Endothelial cell of umbilical vein (primary cell): ENCODE data around the gene GPR137C. TPM values are rescaled to one million over a fixed set of nuclear protein-coding genes. Genes with fewer than 3 reads are reported as not detected.

ENCODE experiments used
- BruUV-seq: library from RNA; stranded (reverse); fragments of 400-500 nt; replicated peaks from 2 replicates; lab custom pipeline; 2021; lab: Mats Ljungman, UMichigan
- CTCF ChIA-PET: fragments of 300-600, 350-600 bp; sonication (Branson Sonifier 250); formaldehyde crosslinking; loops from one replicate; lab custom pipeline; 2021; ENCODE audit warnings: antibody characterized with exemption, inconsistent platforms; lab: Charles Lee
- POLR2A ChIA-PET: fragments of 300-600, 350-600 bp; sonication (Branson Sonifier 250); formaldehyde crosslinking; loops from one replicate; lab custom pipeline; 2021; ENCODE audit warnings: antibody characterized with exemption, inconsistent platforms; lab: Charles Lee
- DNase-seq: peaks from one replicate; pipeline ENCODE4 v3.0.0-alpha.2; 2011; ENCODE audit warnings: low read depth, low spot score
- FAIRE-seq: peaks from 2 replicates; lab custom pipeline; 2011; peaks lifted over from hg19 to GRCh38; lab: Jason Lieb, UNC
- H2AFZ ChIP-seq: 2 replicates; pipeline ENCODE4 v1.6.0; 2012; ENCODE audit warnings: low read depth, low read length, control low read depth, inconsistent platforms
- H3K27ac ChIP-seq: 2 replicates; pipeline ENCODE4 v1.5.1; 2011; ENCODE audit warnings: low read depth, mild to moderate bottlenecking, control low read depth, low read length, moderate library complexity; ENCODE audit not compliant: insufficient read depth
- H3K27me3 ChIP-seq, 2 experiments: 2 replicates each; pipeline versions ENCODE4 v1.6.0 to v1.6.1; 2011; ENCODE audit warnings: low read length in 2 of 2, mixed read lengths in 1 of 2; ENCODE audit not compliant: control insufficient read depth in 2 of 2, insufficient read depth in 2 of 2
- H3K36me3 ChIP-seq, 2 experiments: 2 replicates in 1 of 2; 3 replicates in 1 of 2; pipeline ENCODE4 v1.5.1; 2011; ENCODE audit warnings: low read length in 2 of 2, mild to moderate bottlenecking in 1 of 2, moderate library complexity in 1 of 2; ENCODE audit not compliant: control insufficient read depth in 2 of 2, insufficient read depth in 2 of 2; ENCODE audit errors: extremely low read depth in 1 of 2
- H3K4me1 ChIP-seq: 3 replicates; pipeline ENCODE4 v1.5.1; 2011; ENCODE audit warnings: mild to moderate bottlenecking, low read length; ENCODE audit not compliant: control insufficient read depth, insufficient read depth; ENCODE audit errors: extremely low read depth
- H3K4me2 ChIP-seq: 2 replicates; pipeline ENCODE4 v1.6.1; 2011; ENCODE audit warnings: low read length, control low read depth, mixed read lengths; ENCODE audit not compliant: insufficient read depth
- H3K4me3 ChIP-seq, 3 experiments: fragments of 200-600 bp in 1 of 3; sonication (generic), shearing (Covaris generic) in 1 of 3; replicated peaks in 1 of 3; 2 replicates each; pipeline ENCODE4 v1.5.1; 2011 to 2016; ENCODE audit warnings: control low read depth in 3 of 3, low read length in 3 of 3, mild to moderate bottlenecking in 2 of 3, inconsistent platforms in 1 of 3, low read depth in 1 of 3, moderate library complexity in 1 of 3; ENCODE audit not compliant: insufficient read depth in 1 of 3
- H3K79me2 ChIP-seq: 2 replicates; pipeline ENCODE4 v1.6.0; 2012; ENCODE audit warnings: low read length, inconsistent platforms; ENCODE audit not compliant: control insufficient read depth, insufficient read depth
- H3K9ac ChIP-seq: replicated peaks from 2 replicates; pipeline ENCODE3; 2011; ENCODE audit warnings: low read length, control low read depth; ENCODE audit not compliant: insufficient read depth; ENCODE audit errors: extremely low read depth
- H3K9me1 ChIP-seq: replicated peaks from 3 replicates; pipeline ENCODE4 v1.6.0; 2011; ENCODE audit warnings: mild to moderate bottlenecking, low read length; ENCODE audit not compliant: control insufficient read depth, insufficient read depth; ENCODE audit errors: extremely low read depth
- H3K9me3 ChIP-seq: replicated peaks from 2 replicates; pipeline ENCODE4 v1.5.1; 2012; ENCODE audit warnings: low read length, inconsistent platforms; ENCODE audit not compliant: control insufficient read depth, insufficient read depth
- H4K20me1 ChIP-seq: replicated peaks from 2 replicates; pipeline ENCODE3; 2011; ENCODE audit warnings: mild to moderate bottlenecking, low read length; ENCODE audit not compliant: control insufficient read depth, insufficient read depth; ENCODE audit errors: extremely low read depth
- CTCF ChIP-seq, 2 donors: IDR thresholded peaks; 1 replicate in 1 of 2; 2 replicates in 1 of 2; pipeline ENCODE4 v1.5.1; 2011; ENCODE audit warnings: low read length in 2 of 2, mild to moderate bottlenecking in 2 of 2, moderate library complexity in 2 of 2, control low read depth in 1 of 2, inconsistent platforms in 1 of 2, low read depth in 1 of 2; ENCODE audit not compliant: insufficient read depth in 1 of 2; ENCODE audit errors: extremely low read depth in 1 of 2
- EZH2 ChIP-seq: IDR thresholded peaks from 2 replicates; pipeline ENCODE4 v1.6.1; 2012; ENCODE audit warnings: borderline replicate concordance, low read depth, mild to moderate bottlenecking, moderate library complexity, low read length, inconsistent platforms; ENCODE audit not compliant: severe bottlenecking
- FOS ChIP-seq: IDR thresholded peaks from 2 replicates; pipeline ENCODE4 v1.6.1; 2011; ENCODE audit warnings: mild to moderate bottlenecking, low read length, moderate library complexity, borderline replicate concordance; ENCODE audit not compliant: insufficient read depth
- GATA2 ChIP-seq: IDR thresholded peaks from 2 replicates; pipeline ENCODE4 v1.7.0; 2011; ENCODE audit warnings: low read depth, mild to moderate bottlenecking, moderate library complexity, mixed read lengths, low read length; ENCODE audit not compliant: insufficient read length, insufficient read depth
- JUN ChIP-seq: IDR thresholded peaks from 2 replicates; pipeline ENCODE4 v1.6.1; 2011; ENCODE audit warnings: borderline replicate concordance, low read depth; ENCODE audit not compliant: insufficient read length, insufficient read depth
- MAX ChIP-seq: IDR thresholded peaks from 2 replicates; pipeline ENCODE4 v1.6.1; 2011; ENCODE audit not compliant: insufficient read depth, insufficient read length
- MYC ChIP-seq: IDR thresholded peaks from one replicate; pipeline ENCODE4 v1.6.1; 2011; ENCODE audit warnings: mild to moderate bottlenecking, low read depth, low read length
- POLR2A ChIP-seq: IDR thresholded peaks from 2 replicates; pipeline ENCODE4 v1.6.1; 2012; ENCODE audit warnings: low read depth, mild to moderate bottlenecking, control low read depth, low read length
- POLR2AphosphoS5 ChIP-seq: IDR thresholded peaks from 2 replicates; pipeline ENCODE4 v1.6.1; 2012; ENCODE audit warnings: low read depth, mild to moderate bottlenecking, control low read depth, low read length, moderate library complexity; ENCODE audit not compliant: insufficient read depth
- dilution Hi-C: fragments of 300-500 bp; cut with MboI; formaldehyde crosslinking; loops from one replicate; pipeline ENCODE4 v1.15.0; 2019; ENCODE audit warnings: low sequenced_read_pairs; ENCODE audit not compliant: extremely low pct_ligation_motif_present
- intact Hi-C: fragments of 100-400 bp; cut with micrococcal nuclease; formaldehyde crosslinking; loops from one replicate; pipeline ENCODE4 v1.10.0; 2022
- polyA plus RNA-seq, 4 experiments: library from polyadenylated mRNA; depleted of rRNA in 3 of 4; stranded (reverse) in 3 of 4; unstranded in 1 of 4; fragments of >200 nt; gene quantifications; 2 replicates each; pipeline versions ENCODE4 v1.2.1 to v1.2.3, GENCODE V29; 2011 to 2012; ENCODE audit warnings: missing spikeins in 1 of 4
- total RNA-seq: library from RNA; stranded (reverse); gene quantifications from 2 replicates; pipeline ENCODE4 v1.2.3, GENCODE V29; 2021

GPR137C gene
- total and polyA plus RNA-seq, 2 donors (not counting 3 experiments of a cell fraction or from before 2014, with no cell fraction given), result 1.5 to 5.7 TPM

DNA sequence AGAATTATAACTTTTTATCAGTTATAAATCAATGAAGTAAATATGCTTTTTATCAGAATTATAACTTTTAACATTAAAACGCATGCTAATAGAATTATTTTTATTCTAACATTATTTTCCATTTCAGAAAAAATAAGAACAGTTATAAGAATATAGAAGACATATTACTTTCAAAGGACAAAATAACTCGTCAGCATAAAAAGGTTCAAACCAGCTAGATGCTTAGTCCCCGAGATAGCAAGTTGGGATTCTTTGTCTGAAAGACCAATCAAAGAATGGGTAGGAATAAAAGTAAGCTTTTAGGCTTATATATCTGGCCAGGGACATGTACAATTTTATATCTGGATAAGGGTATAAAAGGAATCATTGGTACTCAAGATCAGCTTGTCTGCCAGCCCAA lies 66.0 kb downstream of the GPR137C start:
- Histone ChIP-seq H3K79me2 (no peaks in the 10 kb centered on the region), H3K4me3 (no peak overlapping the region), H4K20me1 (no peaks in the 10 kb centered on the region), H3K4me1 (no peaks in the 10 kb centered on the region), H3K27ac (no peak overlapping the region), H3K9me1 (no peaks in the 10 kb centered on the region), H3K9me3 (no peaks in the 10 kb centered on the region), H2AFZ (no peak overlapping the region), H3K36me3 (no peaks in the 10 kb centered on the region), H3K9ac (no peak overlapping the region), H3K4me2 (no peak overlapping the region), H3K27me3 (no peaks in the 10 kb centered on the region)
- ChIA-PET POLR2A (no interaction called here), CTCF (interaction anchor here (1.1 kb wide), 1 partner anchor 10 kb away, joined by 3 read pairs; no protein-coding TSS in a partner anchor)
- intact Hi-C loops (no loop called here), dilution Hi-C loops (no loop called here)
- TF ChIP-seq CTCF (IDR thresholded peaks at IDR 0.05; ENCODE audit: extremely low read depth in 1 of 2, insufficient read depth in 1 of 2, low read depth in 1 of 2, low read length in 2 of 2) (no peak), FOS (no peak), MYC (no peak), EZH2 (no peak)
- no peak for DNase-seq
- no TSS peak for BruUV-seq
- no peak for FAIRE-seq

DNA sequence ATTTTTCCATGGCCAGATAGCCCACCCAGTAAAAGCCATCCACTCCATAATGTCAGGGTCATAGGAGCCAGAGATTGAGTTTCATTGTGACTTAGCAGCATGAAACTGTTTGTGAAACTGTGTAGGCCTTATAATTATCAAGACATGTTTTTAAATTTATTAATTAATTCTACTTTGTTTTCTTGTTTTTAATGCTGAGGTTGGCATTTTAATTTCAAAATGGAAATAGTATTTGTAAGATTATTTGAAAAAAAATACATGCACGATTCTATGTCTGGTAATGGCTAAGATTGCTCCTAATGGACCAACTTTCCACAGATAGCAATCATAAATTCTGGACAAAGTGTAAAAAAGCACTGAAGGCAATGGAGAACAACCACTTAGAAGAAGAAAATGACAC lies 67.1 kb downstream of the GPR137C start:
- H3K4me2 ChIP-seq, result no peak overlapping the region
- H2AFZ ChIP-seq, result no peak overlapping the region
- H3K4me3 ChIP-seq, result no peak overlapping the region
- H3K9me3 ChIP-seq, result no peaks in the 10 kb centered on the region
- dilution Hi-C loops, result no loop called here
- H3K9me1 ChIP-seq, result no peaks in the 10 kb centered on the region
- no peaks in the 10 kb centered on the region for H3K27me3 ChIP-seq
- no peak for FAIRE-seq
- H3K79me2 ChIP-seq, result no peaks in the 10 kb centered on the region
- H3K27ac ChIP-seq, result no peak overlapping the region
- no peak for DNase-seq
- BruUV-seq, result no TSS peak
- H3K9ac ChIP-seq, result no peak overlapping the region
- no peaks in the 10 kb centered on the region for H3K4me1 ChIP-seq
- ChIA-PET POLR2A (no interaction called here), CTCF (no interaction called here)
- intact Hi-C loops, result no loop called here
- H4K20me1 ChIP-seq, result no peaks in the 10 kb centered on the region
- no peak for TF ChIP-seq JUN
- no peak for TF ChIP-seq POLR2A
- TF ChIP-seq FOS, result no peak
- no peak for TF ChIP-seq CTCF (IDR thresholded peaks at IDR 0.05; ENCODE audit: extremely low read depth in 1 of 2, insufficient read depth in 1 of 2, low read depth in 1 of 2, low read length in 2 of 2)
- no peak for TF ChIP-seq EZH2
- TF ChIP-seq MAX, result no peak
- TF ChIP-seq MYC, result no peak
- TF ChIP-seq GATA2, result no peak
- no peak for TF ChIP-seq POLR2AphosphoS5
- no peaks in the 10 kb centered on the region for H3K36me3 ChIP-seq
